ENCODE results near the gene TMCC2.
A peak's percentile ranks its signal among the peaks of the same experiment; 100 is the strongest.
"Not testable (repeated sequence)": the region's sequence is repeated elsewhere in the genome, so short reads cannot be mapped to it uniquely, and the experiment has no call there.

The TMCC2 gene, protein sequence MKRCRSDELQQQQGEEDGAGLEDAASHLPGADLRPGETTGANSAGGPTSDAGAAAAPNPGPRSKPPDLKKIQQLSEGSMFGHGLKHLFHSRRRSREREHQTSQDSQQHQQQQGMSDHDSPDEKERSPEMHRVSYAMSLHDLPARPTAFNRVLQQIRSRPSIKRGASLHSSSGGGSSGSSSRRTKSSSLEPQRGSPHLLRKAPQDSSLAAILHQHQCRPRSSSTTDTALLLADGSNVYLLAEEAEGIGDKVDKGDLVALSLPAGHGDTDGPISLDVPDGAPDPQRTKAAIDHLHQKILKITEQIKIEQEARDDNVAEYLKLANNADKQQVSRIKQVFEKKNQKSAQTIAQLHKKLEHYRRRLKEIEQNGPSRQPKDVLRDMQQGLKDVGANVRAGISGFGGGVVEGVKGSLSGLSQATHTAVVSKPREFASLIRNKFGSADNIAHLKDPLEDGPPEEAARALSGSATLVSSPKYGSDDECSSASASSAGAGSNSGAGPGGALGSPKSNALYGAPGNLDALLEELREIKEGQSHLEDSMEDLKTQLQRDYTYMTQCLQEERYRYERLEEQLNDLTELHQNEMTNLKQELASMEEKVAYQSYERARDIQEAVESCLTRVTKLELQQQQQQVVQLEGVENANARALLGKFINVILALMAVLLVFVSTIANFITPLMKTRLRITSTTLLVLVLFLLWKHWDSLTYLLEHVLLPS
- total RNA-seq = 1.6 to 9.8 (median 3.5) reads per million in 9 experiments

DNA sequence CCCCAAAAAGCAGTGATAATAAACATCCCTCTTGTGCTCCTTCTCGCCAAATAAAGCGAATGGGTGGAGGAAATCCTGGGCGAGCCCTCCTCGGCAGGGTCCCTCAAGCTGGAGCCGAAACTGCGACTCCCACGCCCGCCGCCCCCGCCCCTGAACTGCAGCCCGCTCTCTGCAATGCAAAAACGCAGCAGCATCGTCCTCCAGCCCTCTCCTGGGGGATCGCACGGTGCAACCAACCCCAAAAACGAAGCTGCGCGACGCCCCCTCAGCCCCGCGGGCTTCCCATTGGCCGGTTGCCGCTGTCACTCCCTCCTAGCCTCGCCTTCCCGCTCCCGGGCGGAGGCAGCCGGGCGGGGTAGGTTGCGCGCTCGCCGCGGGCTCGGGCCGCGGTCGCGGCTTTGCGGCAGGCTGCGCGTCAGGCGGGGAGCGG is at the start of gene TMCC2:
Gene TMCC2, plus strand, starts transcription at position 363 of the 430 bp plus-strand sequence. CDS start 619 bp downstream, outside the sequence.
- peak; percentile 68 to 72 (median 70) for DNase-seq
- peak; percentile 81 for ATAC-seq (replicated peaks)
- H3K4me1 Mint-ChIP-seq (ENCODE audit: low read depth in 2 of 2) = peaks cover 23 to 24% of the 10 kb centered on the region in 2 donors
- H3K27ac Mint-ChIP-seq = peak within 1 kb of the TSS; percentile 32 to 65
- peaks cover 17 to 19% of the 10 kb centered on the region in 2 donors for H3K27me3 Mint-ChIP-seq
- H3K4me3 Mint-ChIP-seq = peak within 1 kb of the TSS; percentile 88 to 97
- peaks cover 16% of the 10 kb centered on the region for H3K36me3 Mint-ChIP-seq (ENCODE audit: insufficient read depth)
- no peaks in the 10 kb centered on the region for H3K9me3 Mint-ChIP-seq

DNA sequence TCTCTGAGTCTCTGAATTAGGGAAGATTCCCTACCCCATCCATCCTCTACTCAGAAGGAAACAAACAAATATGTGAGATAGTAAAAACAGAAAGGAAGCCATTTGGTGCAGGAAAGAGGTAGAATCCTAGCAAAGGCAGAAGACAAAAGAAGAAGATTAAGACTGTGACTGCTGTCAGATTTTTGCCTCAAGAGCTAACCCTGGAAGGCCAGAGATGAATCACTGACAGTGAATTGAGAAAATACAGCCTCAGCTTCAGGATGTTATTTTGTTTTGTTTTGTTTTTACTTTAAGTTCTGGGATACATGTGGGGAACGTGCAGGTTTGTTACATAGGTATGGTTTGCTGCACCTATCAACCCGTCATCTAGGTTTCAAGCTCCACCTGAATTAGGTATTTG is 47.9 kb upstream of the TMCC2 start:
- H3K9me3 Mint-ChIP-seq = no peaks in the 10 kb centered on the region
- H3K4me3 Mint-ChIP-seq = no peak overlapping the region

DNA sequence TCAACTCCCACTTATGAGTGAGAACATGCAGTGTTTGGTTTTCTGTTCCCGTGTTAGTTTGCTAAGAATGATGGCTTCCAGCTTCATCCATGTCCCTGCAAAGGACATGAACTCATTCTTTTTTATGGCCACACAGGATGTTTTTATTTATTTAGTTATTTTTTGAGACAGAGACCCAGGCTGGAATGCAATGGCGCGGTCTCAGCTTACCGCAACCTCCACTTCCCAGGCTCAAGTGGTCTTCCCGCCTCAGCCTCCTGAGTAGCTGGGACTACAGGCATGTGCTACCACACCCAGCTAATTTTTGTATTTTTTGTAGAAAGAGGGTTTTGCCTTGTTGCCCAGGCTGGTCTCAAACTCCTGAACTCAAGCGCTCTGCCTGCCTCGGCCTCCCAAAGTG is 47.4 kb upstream of the TMCC2 start:
- peak overlapping the region in 1 of 2 donors; percentile 46 for H3K27ac Mint-ChIP-seq
- DNase-seq; H3K9me3 Mint-ChIP-seq; H3K27me3 Mint-ChIP-seq; H3K4me3 Mint-ChIP-seq; ATAC-seq (replicated peaks): not testable (repeated sequence)
- H3K36me3 Mint-ChIP-seq (ENCODE audit: insufficient read depth) = peaks cover 31% of the 10 kb centered on the region
- peaks cover 13 to 16% of the 10 kb centered on the region in 2 donors for H3K4me1 Mint-ChIP-seq (ENCODE audit: low read depth in 2 of 2)

More for the DNA sequence above, 47.9 kb upstream of the TMCC2 start:
- DNase-seq (no peak), ATAC-seq (replicated peaks) (no peak)
- H3K27ac Mint-ChIP-seq = no peak overlapping the region
- peaks cover 30% of the 10 kb centered on the region for H3K36me3 Mint-ChIP-seq (ENCODE audit: insufficient read depth)
- H3K27me3 Mint-ChIP-seq = no peaks in the 10 kb centered on the region
- peaks cover 12 to 16% of the 10 kb centered on the region in 2 donors for H3K4me1 Mint-ChIP-seq (ENCODE audit: low read depth in 2 of 2)

DNA sequence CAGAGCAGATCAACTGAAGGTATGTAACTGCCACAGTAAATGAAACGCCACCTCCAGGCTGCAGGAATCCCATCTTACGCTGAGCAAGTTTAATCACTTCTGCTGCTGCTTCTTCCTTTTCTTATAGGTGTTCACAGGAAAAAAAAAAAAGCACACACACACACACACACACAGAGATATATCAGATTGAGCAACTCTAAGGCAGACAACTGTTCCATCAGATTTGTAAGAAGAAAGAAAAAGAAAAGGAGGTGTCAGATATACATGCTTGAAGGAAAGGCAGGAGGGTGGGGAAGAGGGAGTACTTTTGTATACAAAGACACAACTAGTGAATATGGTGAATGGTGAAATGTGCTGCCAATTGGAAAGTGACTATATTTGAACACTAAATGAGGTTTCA is 44.8 kb upstream of the TMCC2 start:
- H3K27ac Mint-ChIP-seq = peak overlapping the region in 1 of 2 donors; percentile 46
- H3K4me1 Mint-ChIP-seq (ENCODE audit: low read depth in 2 of 2) = peaks cover 22 to 36% of the 10 kb centered on the region in 2 donors

DNA sequence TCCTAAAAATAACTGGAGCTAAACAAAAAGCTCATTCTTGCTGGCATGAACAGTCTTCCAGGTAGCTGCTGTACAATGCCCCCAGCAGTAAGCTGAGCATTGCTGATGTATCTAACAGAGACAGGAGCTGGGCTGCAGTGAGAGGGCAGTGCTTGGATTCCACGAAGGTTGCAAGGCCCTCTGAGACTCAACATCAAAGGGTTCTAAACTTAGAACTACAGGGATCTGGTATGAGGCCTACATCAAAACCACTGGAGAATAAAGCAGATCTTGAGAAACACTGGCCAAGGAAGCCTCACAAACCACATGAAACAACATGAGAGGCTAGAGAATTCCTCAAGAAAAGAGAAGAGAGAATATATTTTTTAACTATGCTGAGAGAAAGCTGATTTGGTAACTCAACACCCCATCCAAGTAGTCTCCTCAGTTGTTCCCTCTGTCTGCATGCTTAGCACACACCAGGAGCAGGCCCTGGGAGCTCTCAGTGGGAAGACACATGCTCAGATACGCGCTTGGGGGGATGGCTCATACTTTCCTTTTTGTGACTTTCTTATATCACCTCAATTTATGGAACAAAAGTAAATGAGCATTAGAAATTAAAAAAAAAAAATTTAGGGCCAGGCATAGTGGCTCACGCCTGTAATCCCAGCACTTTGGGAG is 43.9 kb upstream of the TMCC2 start:
- Mint-ChIP-seq H3K4me1 (ENCODE audit: low read depth in 2 of 2) (peaks cover 22 to 34% of the 10 kb centered on the region in 2 donors), H3K4me3 (peak overlapping the region in 1 of 2 donors; percentile 41), H3K27ac (peak overlapping the region; percentile 65 to 77), H3K9me3 (no peaks in the 10 kb centered on the region), H3K36me3 (ENCODE audit: insufficient read depth) (peaks cover 33% of the 10 kb centered on the region), H3K27me3 (no peaks in the 10 kb centered on the region)
- DNase-seq (no peak), ATAC-seq (replicated peaks) (no peak)

More for the DNA sequence above, 44.8 kb upstream of the TMCC2 start:
- H3K36me3 Mint-ChIP-seq (ENCODE audit: insufficient read depth) = peaks cover 33% of the 10 kb centered on the region
- H3K4me3 Mint-ChIP-seq = no peak overlapping the region
- DNase-seq (no peak), ATAC-seq (replicated peaks) (no peak)
- H3K9me3 Mint-ChIP-seq = no peaks in the 10 kb centered on the region
- H3K27me3 Mint-ChIP-seq = no peaks in the 10 kb centered on the region

DNA sequence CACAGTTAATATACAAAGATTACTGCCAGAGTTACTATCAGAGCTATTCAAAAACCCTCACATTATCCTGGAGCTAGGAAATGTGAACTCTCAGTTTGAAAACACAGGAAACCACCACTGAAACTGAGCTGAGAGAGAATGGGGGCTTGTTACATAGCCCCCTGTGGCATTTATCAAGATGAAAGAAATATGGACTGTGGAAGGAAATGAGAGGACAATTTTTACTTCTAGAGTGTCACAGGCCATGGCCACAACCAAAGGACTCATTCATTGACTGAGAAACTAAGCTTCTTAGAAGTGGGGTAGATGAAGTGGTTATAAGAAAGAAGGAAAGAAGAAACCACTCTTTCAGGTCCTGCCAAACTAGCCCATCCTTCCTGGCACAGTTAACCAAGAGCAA is 41.6 kb upstream of the TMCC2 start:
- Mint-ChIP-seq H3K4me1 (ENCODE audit: low read depth in 2 of 2) (peaks cover 34 to 51% of the 10 kb centered on the region in 2 donors), H3K27me3 (no peaks in the 10 kb centered on the region), H3K9me3 (no peaks in the 10 kb centered on the region), H3K4me3 (no peak overlapping the region), H3K27ac (peak overlapping the region in 1 of 2 donors; percentile 68), H3K36me3 (ENCODE audit: insufficient read depth) (peaks cover 28% of the 10 kb centered on the region)
- no peak for DNase-seq
- ATAC-seq (replicated peaks) = no peak

DNA sequence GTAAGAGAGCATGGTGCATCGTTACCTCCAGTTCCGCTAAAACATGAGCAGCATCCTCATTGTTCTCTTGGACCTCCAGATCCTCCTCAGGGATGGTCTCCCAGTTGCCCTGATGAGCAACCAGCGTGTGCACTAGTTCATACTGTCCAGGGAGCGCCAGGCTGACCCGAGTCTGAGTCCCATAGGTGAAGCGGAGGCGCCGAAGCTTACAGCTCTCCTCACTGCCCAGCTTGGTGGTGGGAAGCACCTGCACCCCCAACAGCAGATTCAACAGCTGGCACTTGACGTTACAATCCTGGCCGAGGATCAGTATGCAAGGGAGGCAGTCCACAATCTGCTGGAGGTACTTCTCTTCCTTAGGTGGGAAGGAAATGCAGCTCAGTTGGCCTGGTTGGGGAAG is 40.3 kb upstream of the TMCC2 start:
- peaks cover 41 to 61% of the 10 kb centered on the region in 2 donors for H3K4me1 Mint-ChIP-seq (ENCODE audit: low read depth in 2 of 2)
- peaks cover 15% of the 10 kb centered on the region for H3K36me3 Mint-ChIP-seq (ENCODE audit: insufficient read depth)
- no peak overlapping the region for H3K4me3 Mint-ChIP-seq
- ATAC-seq (replicated peaks) (no peak), DNase-seq (no peak)
- peak overlapping the region in 1 of 2 donors; percentile 68 for H3K27ac Mint-ChIP-seq
- no peaks in the 10 kb centered on the region for H3K27me3 Mint-ChIP-seq
- no peaks in the 10 kb centered on the region for H3K9me3 Mint-ChIP-seq

DNA sequence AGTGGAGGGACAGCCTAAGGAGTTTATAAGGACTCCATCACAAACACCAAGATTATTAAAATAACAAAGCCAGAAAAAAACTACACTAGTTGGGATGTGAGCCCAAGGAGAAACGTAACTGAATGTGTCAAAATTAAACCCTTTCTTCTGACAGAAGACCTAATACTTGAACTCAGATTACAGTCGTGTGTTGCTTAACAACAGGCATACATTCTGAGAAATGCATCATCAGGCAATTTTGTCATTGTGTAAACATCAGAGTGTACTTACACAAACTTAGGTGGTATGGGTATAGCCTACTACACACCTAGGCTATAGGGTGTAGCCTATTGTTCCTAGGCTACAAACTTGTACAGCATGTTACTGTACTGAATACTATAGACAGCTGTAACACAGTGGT is 39.6 kb upstream of the TMCC2 start:
- Mint-ChIP-seq H3K4me1 (ENCODE audit: low read depth in 2 of 2) (peaks cover 41 to 64% of the 10 kb centered on the region in 2 donors), H3K36me3 (ENCODE audit: insufficient read depth) (peaks cover 8% of the 10 kb centered on the region), H3K4me3 (no peak overlapping the region), H3K9me3 (no peaks in the 10 kb centered on the region), H3K27me3 (no peaks in the 10 kb centered on the region), H3K27ac (no peak overlapping the region)
- ATAC-seq (replicated peaks) (no peak), DNase-seq (no peak)

DNA sequence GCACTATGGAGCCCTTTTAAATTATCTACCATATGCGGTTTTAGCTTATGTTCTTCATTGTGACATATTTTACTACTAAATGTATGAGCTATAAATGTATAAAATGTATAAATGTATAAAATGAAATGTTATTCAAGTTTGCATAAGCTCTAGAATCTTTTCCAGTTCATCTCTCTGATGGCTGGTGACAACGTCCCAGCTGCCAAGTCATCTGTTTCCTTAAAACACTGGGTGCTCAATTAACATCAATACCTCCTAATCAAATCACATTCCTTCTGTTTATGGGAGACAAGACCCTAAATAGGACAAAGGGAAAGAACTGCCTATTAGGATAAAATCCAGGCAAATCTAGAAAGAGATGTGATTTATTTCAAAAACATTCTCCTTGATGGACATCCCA is 39.1 kb upstream of the TMCC2 start:
- DNase-seq (no peak), ATAC-seq (replicated peaks) (no peak)
- no peaks in the 10 kb centered on the region for H3K9me3 Mint-ChIP-seq
- peaks cover 6% of the 10 kb centered on the region for H3K36me3 Mint-ChIP-seq (ENCODE audit: insufficient read depth)
- H3K27me3 Mint-ChIP-seq = no peaks in the 10 kb centered on the region
- no peak overlapping the region for H3K27ac Mint-ChIP-seq
- H3K4me1 Mint-ChIP-seq (ENCODE audit: low read depth in 2 of 2) = peaks cover 42 to 67% of the 10 kb centered on the region in 2 donors
- no peak overlapping the region for H3K4me3 Mint-ChIP-seq

DNA sequence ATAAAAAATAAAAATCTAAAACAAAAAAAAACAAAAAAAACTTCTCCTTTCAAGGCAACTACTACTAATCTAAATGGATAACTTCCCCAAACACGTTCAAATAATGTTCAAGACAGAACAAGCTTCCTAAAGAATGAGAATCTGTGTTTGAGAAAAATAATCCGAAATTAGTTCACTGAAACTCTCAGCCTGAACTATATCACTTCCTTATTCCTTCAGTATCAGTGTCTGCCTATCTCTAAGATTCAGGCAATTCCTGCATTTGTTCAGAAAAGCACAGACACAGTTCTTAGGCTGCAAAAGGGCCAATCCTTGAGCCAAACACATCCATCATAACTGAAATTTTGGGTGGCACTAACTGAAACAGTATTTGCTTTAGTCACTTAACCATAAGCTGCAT is 38.6 kb upstream of the TMCC2 start:
- Mint-ChIP-seq H3K27me3 (no peaks in the 10 kb centered on the region), H3K27ac (no peak overlapping the region), H3K36me3 (ENCODE audit: insufficient read depth) (peaks cover 6% of the 10 kb centered on the region), H3K4me1 (ENCODE audit: low read depth in 2 of 2) (peaks cover 40 to 67% of the 10 kb centered on the region in 2 donors), H3K4me3 (no peak overlapping the region), H3K9me3 (no peaks in the 10 kb centered on the region)
- DNase-seq = no peak
- ATAC-seq (replicated peaks) = no peak

DNA sequence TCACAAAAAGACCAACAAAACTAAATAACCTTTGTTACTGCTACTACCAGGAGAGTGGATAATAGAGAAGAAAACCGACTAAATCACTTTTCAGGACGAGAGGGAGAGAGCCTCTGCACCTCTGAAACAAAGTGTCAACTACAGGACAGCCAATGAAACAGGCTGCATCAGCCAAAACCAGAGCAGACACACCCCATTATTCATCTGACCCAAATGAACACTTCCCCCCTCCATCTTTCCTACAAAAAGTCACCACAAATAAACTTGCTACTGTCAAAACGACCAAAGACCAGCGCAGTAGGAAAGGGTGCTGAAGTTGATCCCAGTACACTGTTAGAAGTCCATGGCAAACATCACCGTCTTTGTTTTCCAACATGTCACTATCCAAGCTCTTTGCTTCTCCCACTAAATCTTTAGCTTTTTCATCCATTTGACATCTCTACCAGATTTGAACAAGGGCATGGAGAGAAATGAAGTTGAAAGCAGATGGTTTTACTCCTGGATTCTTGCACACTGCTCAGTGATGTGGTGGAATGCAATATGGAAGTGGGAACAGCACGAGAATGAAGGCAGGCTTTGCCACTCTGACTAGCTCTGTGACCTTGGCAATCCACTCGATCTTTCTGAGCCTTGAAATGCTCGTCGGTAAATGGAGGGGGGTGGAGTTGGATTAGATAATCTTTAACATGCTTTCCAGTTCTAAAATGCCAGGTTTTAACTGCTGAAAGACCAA is 36.7 kb upstream of the TMCC2 start:
- H3K36me3 Mint-ChIP-seq (ENCODE audit: insufficient read depth) = no peaks in the 10 kb centered on the region
- H3K9me3 Mint-ChIP-seq = no peaks in the 10 kb centered on the region
- H3K4me3 Mint-ChIP-seq = no peak overlapping the region
- H3K27me3 Mint-ChIP-seq = no peaks in the 10 kb centered on the region
- ATAC-seq (replicated peaks) (no peak), DNase-seq (no peak)
- H3K4me1 Mint-ChIP-seq (ENCODE audit: low read depth in 2 of 2) = peaks cover 39 to 73% of the 10 kb centered on the region in 2 donors
- no peak overlapping the region for H3K27ac Mint-ChIP-seq

DNA sequence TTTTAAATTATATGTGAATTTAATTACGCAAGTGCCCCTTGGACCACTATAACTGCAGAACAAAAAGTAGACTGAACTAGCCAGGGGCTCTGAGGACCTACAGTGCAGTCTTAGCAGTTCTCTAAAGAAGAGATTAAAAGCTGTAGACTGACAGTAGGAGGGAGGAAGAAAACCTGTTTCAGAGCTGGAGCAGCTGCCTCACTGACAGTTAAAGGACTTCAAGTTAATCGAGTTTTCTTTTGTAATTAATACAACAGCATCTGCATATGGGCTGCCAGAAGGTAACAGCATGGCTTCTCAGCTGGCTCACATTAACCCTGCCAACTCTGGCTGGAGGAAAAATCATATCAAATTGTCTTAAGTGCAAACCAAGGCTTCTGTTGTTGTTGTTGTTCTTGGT is 36.1 kb upstream of the TMCC2 start:
- H3K27ac Mint-ChIP-seq = no peak overlapping the region
- peaks cover 36 to 67% of the 10 kb centered on the region in 2 donors for H3K4me1 Mint-ChIP-seq (ENCODE audit: low read depth in 2 of 2)
- no peak overlapping the region for H3K4me3 Mint-ChIP-seq
- ATAC-seq (replicated peaks) = no peak
- no peaks in the 10 kb centered on the region for H3K9me3 Mint-ChIP-seq
- DNase-seq = no peak
- no peaks in the 10 kb centered on the region for H3K36me3 Mint-ChIP-seq (ENCODE audit: insufficient read depth)
- no peaks in the 10 kb centered on the region for H3K27me3 Mint-ChIP-seq

DNA sequence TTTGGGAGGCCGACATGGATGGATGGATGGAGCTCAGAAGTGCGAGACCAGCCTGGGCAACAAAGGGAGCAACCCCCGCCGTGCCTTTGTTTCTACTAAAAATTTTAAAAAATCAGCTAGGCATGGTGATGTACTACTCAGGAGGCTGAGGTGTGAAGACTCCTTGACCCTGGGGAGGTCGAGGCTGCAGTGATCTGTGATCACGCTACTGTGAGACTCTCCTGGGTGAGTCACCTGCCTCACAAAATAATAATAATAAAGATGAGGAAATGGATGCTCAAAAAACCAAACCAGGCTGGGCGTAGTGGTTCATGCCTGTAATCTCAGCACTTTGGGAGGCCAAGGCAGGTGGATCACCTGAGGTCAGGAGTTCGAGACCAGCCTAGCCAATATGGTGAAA is 35.5 kb upstream of the TMCC2 start:
- H3K4me1 Mint-ChIP-seq (ENCODE audit: low read depth in 2 of 2) = peaks cover 36 to 64% of the 10 kb centered on the region in 2 donors
- no peak for ATAC-seq (replicated peaks)

More for the DNA sequence above, 35.5 kb upstream of the TMCC2 start:
- Mint-ChIP-seq H3K36me3 (ENCODE audit: insufficient read depth) (no peaks in the 10 kb centered on the region), H3K27ac (no peak overlapping the region), H3K27me3 (no peaks in the 10 kb centered on the region), H3K9me3 (no peaks in the 10 kb centered on the region), H3K4me3 (no peak overlapping the region)
- no peak for DNase-seq

Measured in effector memory CD8-positive, alpha-beta T cell (primary cell).